Endothelial cell of umbilical vein (primary cell): ENCODE data around the gene TBP. TPM values are rescaled to one million over a fixed set of nuclear protein-coding genes. Genes with fewer than 3 reads are reported as not detected.

Experiments
- BruUV-seq: library from RNA; stranded (reverse); fragments of 400-500 nt; replicated peaks from 2 replicates; lab custom pipeline; 2021; lab: Mats Ljungman, UMichigan
- CTCF ChIA-PET: fragments of 300-600, 350-600 bp; sonication (Branson Sonifier 250); formaldehyde crosslinking; loops from one replicate; lab custom pipeline; 2021; ENCODE audit warnings: antibody characterized with exemption, inconsistent platforms; lab: Charles Lee
- POLR2A ChIA-PET: fragments of 300-600, 350-600 bp; sonication (Branson Sonifier 250); formaldehyde crosslinking; loops from one replicate; lab custom pipeline; 2021; ENCODE audit warnings: antibody characterized with exemption, inconsistent platforms; lab: Charles Lee
- DNase-seq: peaks from one replicate; pipeline ENCODE4 v3.0.0-alpha.2; 2011; ENCODE audit warnings: low read depth, low spot score
- FAIRE-seq: peaks from 2 replicates; lab custom pipeline; 2011; peaks lifted over from hg19 to GRCh38; lab: Jason Lieb, UNC
- H2AFZ ChIP-seq: 2 replicates; pipeline ENCODE4 v1.6.0; 2012; ENCODE audit warnings: low read depth, low read length, control low read depth, inconsistent platforms
- H3K27ac ChIP-seq: 2 replicates; pipeline ENCODE4 v1.5.1; 2011; ENCODE audit warnings: low read depth, mild to moderate bottlenecking, control low read depth, low read length, moderate library complexity; ENCODE audit not compliant: insufficient read depth
- H3K27me3 ChIP-seq, 2 experiments: 2 replicates each; pipeline versions ENCODE4 v1.6.0 to v1.6.1; 2011; ENCODE audit warnings: low read length in 2 of 2, mixed read lengths in 1 of 2; ENCODE audit not compliant: control insufficient read depth in 2 of 2, insufficient read depth in 2 of 2
- H3K36me3 ChIP-seq, 2 experiments: 2 replicates in 1 of 2; 3 replicates in 1 of 2; pipeline ENCODE4 v1.5.1; 2011; ENCODE audit warnings: low read length in 2 of 2, mild to moderate bottlenecking in 1 of 2, moderate library complexity in 1 of 2; ENCODE audit not compliant: control insufficient read depth in 2 of 2, insufficient read depth in 2 of 2; ENCODE audit errors: extremely low read depth in 1 of 2
- H3K4me1 ChIP-seq: 3 replicates; pipeline ENCODE4 v1.5.1; 2011; ENCODE audit warnings: mild to moderate bottlenecking, low read length; ENCODE audit not compliant: control insufficient read depth, insufficient read depth; ENCODE audit errors: extremely low read depth
- H3K4me2 ChIP-seq: 2 replicates; pipeline ENCODE4 v1.6.1; 2011; ENCODE audit warnings: low read length, control low read depth, mixed read lengths; ENCODE audit not compliant: insufficient read depth
- H3K4me3 ChIP-seq, 3 experiments: fragments of 200-600 bp in 1 of 3; sonication (generic), shearing (Covaris generic) in 1 of 3; replicated peaks in 1 of 3; 2 replicates each; pipeline ENCODE4 v1.5.1; 2011 to 2016; ENCODE audit warnings: control low read depth in 3 of 3, low read length in 3 of 3, mild to moderate bottlenecking in 2 of 3, inconsistent platforms in 1 of 3, low read depth in 1 of 3, moderate library complexity in 1 of 3; ENCODE audit not compliant: insufficient read depth in 1 of 3
- H3K79me2 ChIP-seq: 2 replicates; pipeline ENCODE4 v1.6.0; 2012; ENCODE audit warnings: low read length, inconsistent platforms; ENCODE audit not compliant: control insufficient read depth, insufficient read depth
- H3K9ac ChIP-seq: replicated peaks from 2 replicates; pipeline ENCODE3; 2011; ENCODE audit warnings: low read length, control low read depth; ENCODE audit not compliant: insufficient read depth; ENCODE audit errors: extremely low read depth
- H3K9me1 ChIP-seq: replicated peaks from 3 replicates; pipeline ENCODE4 v1.6.0; 2011; ENCODE audit warnings: mild to moderate bottlenecking, low read length; ENCODE audit not compliant: control insufficient read depth, insufficient read depth; ENCODE audit errors: extremely low read depth
- H3K9me3 ChIP-seq: replicated peaks from 2 replicates; pipeline ENCODE4 v1.5.1; 2012; ENCODE audit warnings: low read length, inconsistent platforms; ENCODE audit not compliant: control insufficient read depth, insufficient read depth
- H4K20me1 ChIP-seq: replicated peaks from 2 replicates; pipeline ENCODE3; 2011; ENCODE audit warnings: mild to moderate bottlenecking, low read length; ENCODE audit not compliant: control insufficient read depth, insufficient read depth; ENCODE audit errors: extremely low read depth
- EZH2 ChIP-seq: IDR thresholded peaks from 2 replicates; pipeline ENCODE4 v1.6.1; 2012; ENCODE audit warnings: borderline replicate concordance, low read depth, mild to moderate bottlenecking, moderate library complexity, low read length, inconsistent platforms; ENCODE audit not compliant: severe bottlenecking
- FOS ChIP-seq: IDR thresholded peaks from 2 replicates; pipeline ENCODE4 v1.6.1; 2011; ENCODE audit warnings: mild to moderate bottlenecking, low read length, moderate library complexity, borderline replicate concordance; ENCODE audit not compliant: insufficient read depth
- GATA2 ChIP-seq: IDR thresholded peaks from 2 replicates; pipeline ENCODE4 v1.7.0; 2011; ENCODE audit warnings: low read depth, mild to moderate bottlenecking, moderate library complexity, mixed read lengths, low read length; ENCODE audit not compliant: insufficient read length, insufficient read depth
- JUN ChIP-seq: IDR thresholded peaks from 2 replicates; pipeline ENCODE4 v1.6.1; 2011; ENCODE audit warnings: borderline replicate concordance, low read depth; ENCODE audit not compliant: insufficient read length, insufficient read depth
- MYC ChIP-seq: IDR thresholded peaks from one replicate; pipeline ENCODE4 v1.6.1; 2011; ENCODE audit warnings: mild to moderate bottlenecking, low read depth, low read length
- POLR2A ChIP-seq: IDR thresholded peaks from 2 replicates; pipeline ENCODE4 v1.6.1; 2012; ENCODE audit warnings: low read depth, mild to moderate bottlenecking, control low read depth, low read length
- POLR2AphosphoS5 ChIP-seq: IDR thresholded peaks from 2 replicates; pipeline ENCODE4 v1.6.1; 2012; ENCODE audit warnings: low read depth, mild to moderate bottlenecking, control low read depth, low read length, moderate library complexity; ENCODE audit not compliant: insufficient read depth
- dilution Hi-C: fragments of 300-500 bp; cut with MboI; formaldehyde crosslinking; loops from one replicate; pipeline ENCODE4 v1.15.0; 2019; ENCODE audit warnings: low sequenced_read_pairs; ENCODE audit not compliant: extremely low pct_ligation_motif_present
- intact Hi-C: fragments of 100-400 bp; cut with micrococcal nuclease; formaldehyde crosslinking; loops from one replicate; pipeline ENCODE4 v1.10.0; 2022
- polyA plus RNA-seq, 4 experiments: library from polyadenylated mRNA; depleted of rRNA in 3 of 4; stranded (reverse) in 3 of 4; unstranded in 1 of 4; fragments of >200 nt; gene quantifications; 2 replicates each; pipeline versions ENCODE4 v1.2.1 to v1.2.3, GENCODE V29; 2011 to 2012; ENCODE audit warnings: missing spikeins in 1 of 4
- total RNA-seq: library from RNA; stranded (reverse); gene quantifications from 2 replicates; pipeline ENCODE4 v1.2.3, GENCODE V29; 2021
- TF ChIP-seq, protein P1 (sequence below): IDR thresholded peaks from 2 replicates; pipeline ENCODE4 v1.6.1; 2011; ENCODE audit not compliant: insufficient read depth, insufficient read length
- TF ChIP-seq, protein P2 (sequence below), 2 donors: IDR thresholded peaks; 1 replicate in 1 of 2; 2 replicates in 1 of 2; pipeline ENCODE4 v1.5.1; 2011; ENCODE audit warnings: low read length in 2 of 2, mild to moderate bottlenecking in 2 of 2, moderate library complexity in 2 of 2, control low read depth in 1 of 2, inconsistent platforms in 1 of 2, low read depth in 1 of 2; ENCODE audit not compliant: insufficient read depth in 1 of 2; ENCODE audit errors: extremely low read depth in 1 of 2

The TBP gene
- total and polyA plus RNA-seq, 2 donors (not counting 3 experiments of a cell fraction or from before 2014, with no cell fraction given), result 17.5 to 17.7 TPM

DNA sequence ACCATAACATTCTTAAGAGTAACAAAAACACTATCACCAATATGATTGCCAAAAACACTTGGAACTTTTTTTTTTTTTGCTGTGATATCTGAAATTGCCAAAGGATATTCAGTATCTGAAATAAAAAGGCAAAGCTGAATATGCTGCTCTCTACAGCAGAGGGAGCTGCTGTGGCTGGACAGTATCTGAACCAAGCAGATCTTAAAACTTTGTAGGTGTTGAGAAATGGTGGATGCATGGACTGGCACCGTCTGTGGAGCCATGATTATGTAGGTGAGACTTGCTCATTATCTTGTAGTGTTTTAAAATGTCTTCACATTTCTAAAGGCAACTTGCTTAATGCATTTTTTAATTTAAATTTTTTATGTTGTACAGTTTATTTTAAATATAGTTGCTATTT, 21.1 kb downstream of the TBP start:
- no peak overlapping the region for H3K4me2 ChIP-seq
- CTCF ChIA-PET, result interaction anchor here (1.1 to 1.2 kb wide), 3 partner anchors 9 to 20 kb away, joined by 3 to 7 read pairs (median 3); partner anchors contain the start of gene PDCD2
- no TSS peak for BruUV-seq
- POLR2A ChIA-PET, result no interaction called here
- no peak overlapping the region for H3K27ac ChIP-seq
- no peaks in the 10 kb centered on the region for H3K4me1 ChIP-seq
- dilution Hi-C loops, result no loop called here
- no peak overlapping the region for H3K9ac ChIP-seq
- no peak overlapping the region for H2AFZ ChIP-seq
- no peaks in the 10 kb centered on the region for H3K27me3 ChIP-seq
- TF ChIP-seq, protein P1, sequence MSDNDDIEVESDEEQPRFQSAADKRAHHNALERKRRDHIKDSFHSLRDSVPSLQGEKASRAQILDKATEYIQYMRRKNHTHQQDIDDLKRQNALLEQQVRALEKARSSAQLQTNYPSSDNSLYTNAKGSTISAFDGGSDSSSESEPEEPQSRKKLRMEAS, result no peak
- TF ChIP-seq FOS, result no peak
- no peak for TF ChIP-seq MYC
- TF ChIP-seq, protein P2, sequence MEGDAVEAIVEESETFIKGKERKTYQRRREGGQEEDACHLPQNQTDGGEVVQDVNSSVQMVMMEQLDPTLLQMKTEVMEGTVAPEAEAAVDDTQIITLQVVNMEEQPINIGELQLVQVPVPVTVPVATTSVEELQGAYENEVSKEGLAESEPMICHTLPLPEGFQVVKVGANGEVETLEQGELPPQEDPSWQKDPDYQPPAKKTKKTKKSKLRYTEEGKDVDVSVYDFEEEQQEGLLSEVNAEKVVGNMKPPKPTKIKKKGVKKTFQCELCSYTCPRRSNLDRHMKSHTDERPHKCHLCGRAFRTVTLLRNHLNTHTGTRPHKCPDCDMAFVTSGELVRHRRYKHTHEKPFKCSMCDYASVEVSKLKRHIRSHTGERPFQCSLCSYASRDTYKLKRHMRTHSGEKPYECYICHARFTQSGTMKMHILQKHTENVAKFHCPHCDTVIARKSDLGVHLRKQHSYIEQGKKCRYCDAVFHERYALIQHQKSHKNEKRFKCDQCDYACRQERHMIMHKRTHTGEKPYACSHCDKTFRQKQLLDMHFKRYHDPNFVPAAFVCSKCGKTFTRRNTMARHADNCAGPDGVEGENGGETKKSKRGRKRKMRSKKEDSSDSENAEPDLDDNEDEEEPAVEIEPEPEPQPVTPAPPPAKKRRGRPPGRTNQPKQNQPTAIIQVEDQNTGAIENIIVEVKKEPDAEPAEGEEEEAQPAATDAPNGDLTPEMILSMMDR (IDR thresholded peaks at IDR 0.05; ENCODE audit: extremely low read depth in 1 of 2, insufficient read depth in 1 of 2, low read depth in 1 of 2, low read length in 2 of 2), result no peak
- TF ChIP-seq POLR2AphosphoS5, result no peak
- no peak for TF ChIP-seq EZH2
- TF ChIP-seq JUN, result no peak
- TF ChIP-seq GATA2, result no peak
- no peak for TF ChIP-seq POLR2A
- no peaks in the 10 kb centered on the region for H3K9me3 ChIP-seq
- H3K36me3 ChIP-seq, result peaks cover 9% of the 10 kb centered on the region in 2 experiments
- no peak for FAIRE-seq
- H3K4me3 ChIP-seq, result no peak overlapping the region
- H3K9me1 ChIP-seq, result no peaks in the 10 kb centered on the region
- DNase-seq, result peak; percentile 6
- H4K20me1 ChIP-seq, result no peaks in the 10 kb centered on the region
- H3K79me2 ChIP-seq, result no peaks in the 10 kb centered on the region
- intact Hi-C loops, result no loop called here
